ENCODE results near the gene RASGRP3. TPM values are rescaled to one million over a fixed set of nuclear protein-coding genes. Genes with fewer than 3 reads are reported as not detected.

RASGRP3 gene
- total and polyA plus RNA-seq, 2 of the 13 experiments (the other 11 are each of a cell fraction or from before 2014, with no cell fraction given): 0.01 TPM; not detected in 1

- intact Hi-C loops (cut with micrococcal nuclease; ENCODE audit: unreplicated experiment) (loop anchor here (2.0 to 5.0 kb wide), 3 partner anchors 105 to 809 kb away; partner anchors contain the start of genes LTBP1 and RASGRP3), in situ Hi-C loops (cut with HindIII; ENCODE audit: extremely low pct_ligation_motif_present, low pct_unique_long_range_greater_than_20kb) (loop anchor here (5.0 to 25.0 kb wide), 3 partner anchors 105 to 820 kb away; partner anchors contain the start of gene RASGRP3)
- no peak for ATAC-seq
- H3K9me3 ChIP-seq (ENCODE audit: low read length): no peaks in the 10 kb centered on the region
- H4K20me1 ChIP-seq (ENCODE audit: insufficient read depth, low read length): no peaks in the 10 kb centered on the region
- H3K36me3 ChIP-seq (replicated peaks in 1 of 2; ENCODE audit: control insufficient read depth in 1 of 2, insufficient read depth in 2 of 2, low read length in 2 of 2): peaks cover 10 to 33% of the 10 kb centered on the region in 2 experiments
- H3K9ac ChIP-seq (ENCODE audit: insufficient read depth, low read depth, low read length): no peak overlapping the region
- CTCF ChIA-PET (ENCODE audit: low intra/inter-chr PET ratio, low total read pairs): no interaction called here
- DNase-seq (ENCODE audit: low spot score): no peak
- no TSS peak for BruUV-seq (replicated peaks)
- no peak overlapping the region for H3K27ac ChIP-seq (ENCODE audit: extremely low read length, insufficient read depth, low read length)
- H3K4me1 ChIP-seq (ENCODE audit: insufficient read depth, low read length): no peaks in the 10 kb centered on the region
- H3K4me2 ChIP-seq (ENCODE audit: low read depth, low read length): no peak overlapping the region
- FAIRE-seq: no peak
- WGBS (ENCODE audit: low lambda C conversion rate): 96% methylated on average over 5 of the region's 5 CpGs
- H3K79me2 ChIP-seq (ENCODE audit: insufficient read depth, low read length): no peaks in the 10 kb centered on the region
- POLR2A ChIA-PET: no interaction called here
- no peak overlapping the region for H2AFZ ChIP-seq (ENCODE audit: low read length)
- H3K4me3 ChIP-seq (replicated peaks in 1 of 3; ENCODE audit: insufficient read depth in 1 of 3, low read depth in 2 of 3, low read length in 3 of 3): no peak overlapping the region
- no peaks in the 10 kb centered on the region for H3K27me3 ChIP-seq (ENCODE audit: control insufficient read depth in 1 of 2, insufficient read depth in 2 of 2, low read length in 2 of 2)
- TF ChIP-seq, protein P1, sequence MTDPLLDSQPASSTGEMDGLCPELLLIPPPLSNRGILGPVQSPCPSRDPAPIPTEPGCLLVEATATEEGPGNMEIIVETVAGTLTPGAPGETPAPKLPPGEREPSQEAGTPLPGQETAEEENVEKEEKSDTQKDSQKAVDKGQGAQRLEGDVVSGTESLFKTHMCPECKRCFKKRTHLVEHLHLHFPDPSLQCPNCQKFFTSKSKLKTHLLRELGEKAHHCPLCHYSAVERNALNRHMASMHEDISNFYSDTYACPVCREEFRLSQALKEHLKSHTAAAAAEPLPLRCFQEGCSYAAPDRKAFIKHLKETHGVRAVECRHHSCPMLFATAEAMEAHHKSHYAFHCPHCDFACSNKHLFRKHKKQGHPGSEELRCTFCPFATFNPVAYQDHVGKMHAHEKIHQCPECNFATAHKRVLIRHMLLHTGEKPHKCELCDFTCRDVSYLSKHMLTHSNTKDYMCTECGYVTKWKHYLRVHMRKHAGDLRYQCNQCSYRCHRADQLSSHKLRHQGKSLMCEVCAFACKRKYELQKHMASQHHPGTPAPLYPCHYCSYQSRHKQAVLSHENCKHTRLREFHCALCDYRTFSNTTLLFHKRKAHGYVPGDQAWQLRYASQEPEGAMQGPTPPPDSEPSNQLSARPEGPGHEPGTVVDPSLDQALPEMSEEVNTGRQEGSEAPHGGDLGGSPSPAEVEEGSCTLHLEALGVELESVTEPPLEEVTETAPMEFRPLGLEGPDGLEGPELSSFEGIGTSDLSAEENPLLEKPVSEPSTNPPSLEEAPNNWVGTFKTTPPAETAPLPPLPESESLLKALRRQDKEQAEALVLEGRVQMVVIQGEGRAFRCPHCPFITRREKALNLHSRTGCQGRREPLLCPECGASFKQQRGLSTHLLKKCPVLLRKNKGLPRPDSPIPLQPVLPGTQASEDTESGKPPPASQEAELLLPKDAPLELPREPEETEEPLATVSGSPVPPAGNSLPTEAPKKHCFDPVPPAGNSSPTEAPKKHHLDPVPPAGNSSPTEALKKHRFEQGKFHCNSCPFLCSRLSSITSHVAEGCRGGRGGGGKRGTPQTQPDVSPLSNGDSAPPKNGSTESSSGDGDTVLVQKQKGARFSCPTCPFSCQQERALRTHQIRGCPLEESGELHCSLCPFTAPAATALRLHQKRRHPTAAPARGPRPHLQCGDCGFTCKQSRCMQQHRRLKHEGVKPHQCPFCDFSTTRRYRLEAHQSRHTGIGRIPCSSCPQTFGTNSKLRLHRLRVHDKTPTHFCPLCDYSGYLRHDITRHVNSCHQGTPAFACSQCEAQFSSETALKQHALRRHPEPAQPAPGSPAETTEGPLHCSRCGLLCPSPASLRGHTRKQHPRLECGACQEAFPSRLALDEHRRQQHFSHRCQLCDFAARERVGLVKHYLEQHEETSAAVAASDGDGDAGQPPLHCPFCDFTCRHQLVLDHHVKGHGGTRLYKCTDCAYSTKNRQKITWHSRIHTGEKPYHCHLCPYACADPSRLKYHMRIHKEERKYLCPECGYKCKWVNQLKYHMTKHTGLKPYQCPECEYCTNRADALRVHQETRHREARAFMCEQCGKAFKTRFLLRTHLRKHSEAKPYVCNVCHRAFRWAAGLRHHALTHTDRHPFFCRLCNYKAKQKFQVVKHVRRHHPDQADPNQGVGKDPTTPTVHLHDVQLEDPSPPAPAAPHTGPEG (CRISPR knock-in tag; IDR thresholded peaks at IDR 0.05): no peak
- TF ChIP-seq ZNF260 (CRISPR knock-in tag; IDR thresholded peaks at IDR 0.05; ENCODE audit: borderline replicate concordance, low read depth) (no peak), IKZF4 (CRISPR knock-in tag; IDR thresholded peaks at IDR 0.05; ENCODE audit: borderline replicate concordance, low read depth, not compliant biosample characterization) (no peak), ZNF547 (CRISPR knock-in tag; IDR thresholded peaks at IDR 0.05) (no peak), HMGXB3 (CRISPR knock-in tag; IDR thresholded peaks at IDR 0.05; ENCODE audit: borderline replicate concordance) (no peak), ZNF570 (CRISPR knock-in tag; IDR thresholded peaks at IDR 0.05; ENCODE audit: borderline replicate concordance) (no peak), ZHX1 (CRISPR knock-in tag; IDR thresholded peaks at IDR 0.05; ENCODE audit: low read depth) (no peak), HOXA7 (CRISPR knock-in tag; IDR thresholded peaks at IDR 0.05) (no peak), ZNF101 (CRISPR knock-in tag; IDR thresholded peaks at IDR 0.05; ENCODE audit: borderline replicate concordance, low read depth) (no peak), KDM1A (CRISPR knock-in tag; IDR thresholded peaks at IDR 0.05) (no peak)
These were observed 105.4 kb downstream of the RASGRP3 start for GRCh38 chr2:33581872-33582271.
